ENCODE results near the gene KHDC1.
"Not testable (repeated sequence)": the region's sequence is repeated elsewhere in the genome, so short reads cannot be mapped to it uniquely, and the experiment has no call there.

The KHDC1 gene

GRCh38 chr6:73285674-73286283 is 22.8 kb upstream of the KHDC1 start:
- H3K4me3 ChIP-seq (ENCODE audit: low read length), result no peak overlapping the region
- no peak overlapping the region for H3K9ac ChIP-seq (ENCODE audit: low read length)
- no peaks in the 10 kb centered on the region for H3K27me3 ChIP-seq (ENCODE audit: control insufficient read depth, insufficient read depth, low read length)
- H3K36me3 ChIP-seq (ENCODE audit: control insufficient read depth, insufficient read depth, low read length), result no peaks in the 10 kb centered on the region
- H3K27ac ChIP-seq (ENCODE audit: low read depth, low read length), result no peak overlapping the region
- H3K4me1 ChIP-seq (ENCODE audit: control insufficient read depth, insufficient read depth, low read length), result no peaks in the 10 kb centered on the region

GRCh38 chr6:73282871-73283270 is 19.9 kb upstream of the KHDC1 start:
- Histone ChIP-seq H3K36me3 (ENCODE audit: control insufficient read depth, insufficient read depth, low read length) (no peaks in the 10 kb centered on the region), H3K4me1 (ENCODE audit: control insufficient read depth, insufficient read depth, low read length) (no peaks in the 10 kb centered on the region), H3K27me3 (ENCODE audit: control insufficient read depth, insufficient read depth, low read length) (no peaks in the 10 kb centered on the region), H3K27ac (ENCODE audit: low read depth, low read length) (no peak overlapping the region), H3K9ac (ENCODE audit: low read length) (no peak overlapping the region), H3K4me3 (ENCODE audit: low read length) (no peak overlapping the region)

GRCh38 chr6:73281684-73282083 is 18.7 kb upstream of the KHDC1 start:
- not testable (repeated sequence) for H3K4me1 ChIP-seq (ENCODE audit: control insufficient read depth, insufficient read depth, low read length); H3K36me3 ChIP-seq (ENCODE audit: control insufficient read depth, insufficient read depth, low read length); H3K27ac ChIP-seq (ENCODE audit: low read depth, low read length); H3K4me3 ChIP-seq (ENCODE audit: low read length); H3K27me3 ChIP-seq (ENCODE audit: control insufficient read depth, insufficient read depth, low read length); H3K9ac ChIP-seq (ENCODE audit: low read length)

- H3K4me3 ChIP-seq (ENCODE audit: low read length); H3K4me1 ChIP-seq (ENCODE audit: control insufficient read depth, insufficient read depth, low read length); H3K27ac ChIP-seq (ENCODE audit: low read depth, low read length); H3K27me3 ChIP-seq (ENCODE audit: control insufficient read depth, insufficient read depth, low read length); H3K9ac ChIP-seq (ENCODE audit: low read length); H3K36me3 ChIP-seq (ENCODE audit: control insufficient read depth, insufficient read depth, low read length): not testable (repeated sequence)
Measured at GRCh38 chr6:73269296-73269695, 6.3 kb upstream of the KHDC1 start.

- H3K27ac ChIP-seq (ENCODE audit: low read depth, low read length), result not testable (repeated sequence)
Measured at GRCh38 chr6:73268896-73269295, 5.9 kb upstream of the KHDC1 start.

GRCh38 chr6:73264446-73264845 is 1.4 kb upstream of the KHDC1 start:
- Histone ChIP-seq H3K27me3 (ENCODE audit: control insufficient read depth, insufficient read depth, low read length) (no peaks in the 10 kb centered on the region), H3K4me1 (ENCODE audit: control insufficient read depth, insufficient read depth, low read length) (no peaks in the 10 kb centered on the region), H3K27ac (ENCODE audit: low read depth, low read length) (no peak overlapping the region), H3K9ac (ENCODE audit: low read length) (no peak overlapping the region), H3K4me3 (ENCODE audit: low read length) (no peak overlapping the region), H3K36me3 (ENCODE audit: control insufficient read depth, insufficient read depth, low read length) (no peaks in the 10 kb centered on the region)

More at GRCh38 chr6:73268896-73269295, 5.9 kb upstream of the KHDC1 start:
- H3K27me3 ChIP-seq (ENCODE audit: control insufficient read depth, insufficient read depth, low read length); H3K9ac ChIP-seq (ENCODE audit: low read length); H3K4me3 ChIP-seq (ENCODE audit: low read length); H3K36me3 ChIP-seq (ENCODE audit: control insufficient read depth, insufficient read depth, low read length); H3K4me1 ChIP-seq (ENCODE audit: control insufficient read depth, insufficient read depth, low read length): not testable (repeated sequence)

- no peaks in the 10 kb centered on the region for H3K27me3 ChIP-seq (ENCODE audit: control insufficient read depth, insufficient read depth, low read length)
- H3K4me1 ChIP-seq (ENCODE audit: control insufficient read depth, insufficient read depth, low read length), result no peaks in the 10 kb centered on the region
- peak overlapping the region; percentile 38 for H3K27ac ChIP-seq (ENCODE audit: low read depth, low read length)
- H3K36me3 ChIP-seq (ENCODE audit: control insufficient read depth, insufficient read depth, low read length), result no peaks in the 10 kb centered on the region
- peak overlapping the region; percentile 70 for H3K4me3 ChIP-seq (ENCODE audit: low read length)
- H3K9ac ChIP-seq (ENCODE audit: low read length), result peak overlapping the region; percentile 59
Measured at GRCh38 chr6:73263570-73263909, 544 bp upstream of the KHDC1 start.

- no peak overlapping the region for H3K27ac ChIP-seq (ENCODE audit: low read depth, low read length)
- no peak overlapping the region for H3K4me3 ChIP-seq (ENCODE audit: low read length)
- no peaks in the 10 kb centered on the region for H3K36me3 ChIP-seq (ENCODE audit: control insufficient read depth, insufficient read depth, low read length)
- H3K9ac ChIP-seq (ENCODE audit: low read length), result no peak overlapping the region
- H3K27me3 ChIP-seq (ENCODE audit: control insufficient read depth, insufficient read depth, low read length), result no peaks in the 10 kb centered on the region
- H3K4me1 ChIP-seq (ENCODE audit: control insufficient read depth, insufficient read depth, low read length), result no peaks in the 10 kb centered on the region
Measured at GRCh38 chr6:73258721-73259120, 4.3 kb downstream of the KHDC1 start.

GRCh38 chr6:73254323-73254722 is 8.7 kb downstream of the KHDC1 start:
- not testable (repeated sequence) for H3K36me3 ChIP-seq (ENCODE audit: control insufficient read depth, insufficient read depth, low read length); H3K4me3 ChIP-seq (ENCODE audit: low read length); H3K4me1 ChIP-seq (ENCODE audit: control insufficient read depth, insufficient read depth, low read length); H3K27me3 ChIP-seq (ENCODE audit: control insufficient read depth, insufficient read depth, low read length); H3K27ac ChIP-seq (ENCODE audit: low read depth, low read length); H3K9ac ChIP-seq (ENCODE audit: low read length)

- H3K36me3 ChIP-seq (ENCODE audit: control insufficient read depth, insufficient read depth, low read length), result no peaks in the 10 kb centered on the region
Measured at GRCh38 chr6:73252703-73253102, 10.3 kb downstream of the KHDC1 start.

GRCh38 chr6:73250016-73250415 is 13.0 kb downstream of the KHDC1 start:
- H3K27me3 ChIP-seq (ENCODE audit: control insufficient read depth, insufficient read depth, low read length), result no peaks in the 10 kb centered on the region
- H3K9ac ChIP-seq (ENCODE audit: low read length), result no peak overlapping the region
- no peak overlapping the region for H3K4me3 ChIP-seq (ENCODE audit: low read length)
- H3K4me1 ChIP-seq (ENCODE audit: control insufficient read depth, insufficient read depth, low read length), result no peaks in the 10 kb centered on the region
- no peaks in the 10 kb centered on the region for H3K36me3 ChIP-seq (ENCODE audit: control insufficient read depth, insufficient read depth, low read length)
- no peak overlapping the region for H3K27ac ChIP-seq (ENCODE audit: low read depth, low read length)

More at GRCh38 chr6:73252703-73253102, 10.3 kb downstream of the KHDC1 start:
- H3K27ac ChIP-seq (ENCODE audit: low read depth, low read length), result no peak overlapping the region
- no peak overlapping the region for H3K4me3 ChIP-seq (ENCODE audit: low read length)
- H3K4me1 ChIP-seq (ENCODE audit: control insufficient read depth, insufficient read depth, low read length), result no peaks in the 10 kb centered on the region
- no peaks in the 10 kb centered on the region for H3K27me3 ChIP-seq (ENCODE audit: control insufficient read depth, insufficient read depth, low read length)
- H3K9ac ChIP-seq (ENCODE audit: low read length), result no peak overlapping the region

- no peak overlapping the region for H3K9ac ChIP-seq (ENCODE audit: low read length)
- no peaks in the 10 kb centered on the region for H3K4me1 ChIP-seq (ENCODE audit: control insufficient read depth, insufficient read depth, low read length)
- H3K27ac ChIP-seq (ENCODE audit: low read depth, low read length), result no peak overlapping the region
- H3K4me3 ChIP-seq (ENCODE audit: low read length), result no peak overlapping the region
- H3K27me3 ChIP-seq (ENCODE audit: control insufficient read depth, insufficient read depth, low read length), result no peaks in the 10 kb centered on the region
- no peaks in the 10 kb centered on the region for H3K36me3 ChIP-seq (ENCODE audit: control insufficient read depth, insufficient read depth, low read length)
Measured at GRCh38 chr6:73248192-73248903, 14.6 kb downstream of the KHDC1 start.

GRCh38 chr6:73242001-73242400 is 21.0 kb downstream of the KHDC1 start:
- Histone ChIP-seq H3K4me3 (ENCODE audit: low read length) (no peak overlapping the region), H3K4me1 (ENCODE audit: control insufficient read depth, insufficient read depth, low read length) (no peaks in the 10 kb centered on the region), H3K27me3 (ENCODE audit: control insufficient read depth, insufficient read depth, low read length) (no peaks in the 10 kb centered on the region), H3K27ac (ENCODE audit: low read depth, low read length) (no peak overlapping the region), H3K36me3 (ENCODE audit: control insufficient read depth, insufficient read depth, low read length) (no peaks in the 10 kb centered on the region), H3K9ac (ENCODE audit: low read length) (no peak overlapping the region)
